Right atrium auricular region (tissue), 2 donors: ENCODE data around the gene NBPF3. TPM values are rescaled to one million over a fixed set of nuclear protein-coding genes. Genes with fewer than 3 reads are reported as not detected.

Experiments used
- DNase-seq: peaks from one replicate; pipeline ENCODE4 v3.0.0-alpha.2; 2019; ENCODE audit warnings: low spot score
- H3K27ac ChIP-seq, 2 donors: fragments of 200-600 bp; sonication (generic); 1 replicate in 1 of 2; 2 replicates in 1 of 2; pipeline ENCODE4 v1.5.1; 2016 to 2019
- H3K27me3 ChIP-seq, 2 donors: fragments of 200-600 bp; sonication (generic); one replicate each; pipeline versions ENCODE4 v1.5.1 to v1.6.0; 2017 to 2019
- H3K36me3 ChIP-seq: fragments of 200-600 bp; sonication (generic); one replicate; pipeline ENCODE4 v1.5.1; 2016
- H3K4me1 ChIP-seq, 2 donors: fragments of 200-600 bp; sonication (generic); one replicate each; pipeline versions ENCODE4 v1.5.1 to v1.6.0; 2017 to 2019
- H3K4me3 ChIP-seq, 2 donors: fragments of 200-600 bp; sonication (generic); 1 replicate in 1 of 2; 2 replicates in 1 of 2; pipeline ENCODE4 v1.5.1; 2017 to 2019; ENCODE audit warnings: mild to moderate bottlenecking in 1 of 2, moderate library complexity in 1 of 2
- H3K9me3 ChIP-seq, 2 donors: fragments of 200-600 bp; sonication (generic); one replicate each; pipeline ENCODE4 v1.5.1; 2019
- CTCF ChIP-seq, 2 donors: fragments of 200-600 bp; sonication (generic); IDR thresholded peaks; one replicate each; pipeline ENCODE4 v1.5.1; 2019; ENCODE audit warnings: antibody characterized with exemption in 2 of 2
- total RNA-seq, 2 donors: library from RNA; depleted of rRNA; stranded (reverse); fragments of >200 nt; gene quantifications; one replicate each; pipeline ENCODE4 v1.1.0, GENCODE V29; 2016

Gene NBPF3
- total RNA-seq, 2 donors from 2014 or later = 4.8 to 8.1 TPM

- H3K27ac ChIP-seq = peak overlapping the region in 1 of 2 donors; percentile 28
- no peaks in the 10 kb centered on the region for H3K27me3 ChIP-seq
- no peak for DNase-seq
- no peaks in the 10 kb centered on the region for H3K9me3 ChIP-seq
- H3K4me1 ChIP-seq = peaks cover 0 to 29% of the 10 kb centered on the region in 2 donors
- H3K36me3 ChIP-seq = no peaks in the 10 kb centered on the region
- no peak for TF ChIP-seq CTCF (IDR thresholded peaks at IDR 0.05)
- H3K4me3 ChIP-seq = no peak overlapping the region
Measured at GRCh38 chr1:21510885-21511578, 71.1 kb downstream of the NBPF3 start.

GRCh38 chr1:21511579-21512522 is 71.9 kb downstream of the NBPF3 start:
- DNase-seq = peak; percentile 80
- Histone ChIP-seq H3K27me3 (no peaks in the 10 kb centered on the region), H3K9me3 (no peaks in the 10 kb centered on the region), H3K36me3 (no peaks in the 10 kb centered on the region), H3K4me1 (peaks cover 0 to 29% of the 10 kb centered on the region in 2 donors), H3K27ac (peak overlapping the region in 1 of 2 donors; percentile 28), H3K4me3 (no peak overlapping the region)
- no peak for TF ChIP-seq CTCF (IDR thresholded peaks at IDR 0.05)

GRCh38 chr1:21514245-21514644 is 74.3 kb downstream of the NBPF3 start:
- Histone ChIP-seq H3K27ac (no peak overlapping the region), H3K36me3 (no peaks in the 10 kb centered on the region), H3K4me1 (peaks cover 0 to 21% of the 10 kb centered on the region in 2 donors), H3K9me3 (no peaks in the 10 kb centered on the region), H3K27me3 (no peaks in the 10 kb centered on the region), H3K4me3 (no peak overlapping the region)
- DNase-seq = no peak
- no peak for TF ChIP-seq CTCF (IDR thresholded peaks at IDR 0.05)

- H3K4me3 ChIP-seq = no peak overlapping the region
- H3K27me3 ChIP-seq = no peaks in the 10 kb centered on the region
- TF ChIP-seq CTCF (IDR thresholded peaks at IDR 0.05) = no peak
- no peaks in the 10 kb centered on the region for H3K4me1 ChIP-seq
- no peaks in the 10 kb centered on the region for H3K9me3 ChIP-seq
- no peaks in the 10 kb centered on the region for H3K36me3 ChIP-seq
- no peak for DNase-seq
- no peak overlapping the region for H3K27ac ChIP-seq
Measured at GRCh38 chr1:21517161-21517589, 77.2 kb downstream of the NBPF3 start.

GRCh38 chr1:21517660-21518480 is 77.9 kb downstream of the NBPF3 start:
- TF ChIP-seq CTCF (IDR thresholded peaks at IDR 0.05) = no peak
- no peaks in the 10 kb centered on the region for H3K4me1 ChIP-seq
- no peak for DNase-seq
- no peak overlapping the region for H3K4me3 ChIP-seq
- H3K9me3 ChIP-seq = no peaks in the 10 kb centered on the region
- H3K27ac ChIP-seq = no peak overlapping the region
- H3K36me3 ChIP-seq = no peaks in the 10 kb centered on the region
- H3K27me3 ChIP-seq = no peaks in the 10 kb centered on the region
